DOHH2 (cell line): Measurements from ENCODE around the gene HSBP1L1.

Source experiments
- CTCF ChIP-seq: fragments of 200-600 bp; sonication (generic); IDR thresholded peaks from one replicate; pipeline ENCODE4 v1.5.1; 2014; ENCODE audit warnings: antibody characterized with exemption, mild to moderate bottlenecking, low read depth, low read length; ENCODE audit not compliant: poor library complexity, severe bottlenecking
- EZH2phosphoT487 ChIP-seq: fragments of 200-600 bp; sonication (generic); IDR thresholded peaks from 2 replicates; pipeline ENCODE4 v1.6.1; 2017; ENCODE audit warnings: borderline replicate concordance, mild to moderate bottlenecking, antibody characterized with exemption, low read length, moderate library complexity, mixed read lengths

GRCh38 chr18:79943608-79944125 lies 20.8 kb upstream of the HSBP1L1 start:
- TF ChIP-seq CTCF (no peak), EZH2phosphoT487 (no peak)
